BLaER1 treated with 17β-estradiol and CSF1 and Interleukin-3, amounts not matched to agents 10 nM and 100 nM (cell line): Measurements from ENCODE around the gene SGCE.
A peak's percentile ranks its signal among the peaks of the same experiment; 100 is the strongest.

Source experiments
- H3K27ac ChIP-seq, 11 experiments: shearing (Covaris generic); formaldehyde crosslinking; 2 replicates each; pipeline ENCODE4 v1.8.1; 2022
- H3K27me3 ChIP-seq, 11 experiments: shearing (Covaris generic); formaldehyde crosslinking; 2 replicates each; pipeline ENCODE4 v1.8.1; 2022
- H3K36me3 ChIP-seq, 11 experiments: shearing (Covaris generic); formaldehyde crosslinking; 2 replicates each; pipeline ENCODE4 v1.8.1; 2022
- H3K4me1 ChIP-seq, 10 experiments: shearing (Covaris generic); formaldehyde crosslinking; 2 replicates each; pipeline ENCODE4 v1.8.1; 2022
- H3K4me2 ChIP-seq, 11 experiments: shearing (Covaris generic); formaldehyde crosslinking; 2 replicates each; pipeline ENCODE4 v1.8.1; 2022
- H3K4me3 ChIP-seq, 10 experiments: shearing (Covaris generic); formaldehyde crosslinking; 2 replicates each; pipeline ENCODE4 v1.8.1; 2022
- H3K9ac ChIP-seq, 11 experiments: shearing (Covaris generic); formaldehyde crosslinking; 2 replicates each; pipeline ENCODE4 v1.8.1; 2022
- H3K9me3 ChIP-seq, 11 experiments: shearing (Covaris generic); formaldehyde crosslinking; replicated peaks in 1 of 11; 2 replicates each; pipeline ENCODE4 v1.8.1; 2022
- H4K20me1 ChIP-seq, 11 experiments: shearing (Covaris generic); formaldehyde crosslinking; 2 replicates each; pipeline ENCODE4 v1.8.1; 2022
- Cebpa-rat ChIP-seq, 11 experiments: shearing (Covaris generic); IDR thresholded peaks; 2 replicates each; pipeline ENCODE4 v1.8.1; 2022

Gene SGCE

DNA sequence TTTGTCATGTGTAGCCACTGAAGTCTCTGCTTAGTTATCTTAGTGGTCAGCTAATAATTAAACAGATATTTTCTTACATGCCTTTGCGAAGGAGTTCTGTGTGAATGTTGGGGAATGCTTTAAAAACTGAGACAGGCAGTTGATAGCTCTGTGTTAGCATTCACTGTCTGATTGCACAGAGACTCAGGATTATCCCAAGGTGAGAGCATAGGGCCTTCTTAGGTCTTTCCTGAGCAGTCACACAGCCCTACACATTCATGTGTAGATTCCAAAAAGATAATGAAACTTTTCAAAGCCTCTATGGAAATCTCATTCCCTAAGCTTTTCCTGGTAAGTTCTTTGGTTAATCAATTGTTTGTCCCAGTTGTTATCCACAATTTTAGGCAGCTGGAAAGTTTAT is 78.6 kb downstream of the SGCE start:
- no peaks in the 10 kb centered on the region for H4K20me1 ChIP-seq
- no peak overlapping the region for H3K9ac ChIP-seq
- H3K4me1 ChIP-seq: no peaks in the 10 kb centered on the region
- H3K4me3 ChIP-seq: no peak overlapping the region
- H3K36me3 ChIP-seq: peaks cover 53 to 90% (median 70%) of the 10 kb centered on the region in 11 experiments
- H3K9me3 ChIP-seq: peaks cover 37 to 46% (median 40%) of the 10 kb centered on the region in 11 experiments
- no peaks in the 10 kb centered on the region for H3K27me3 ChIP-seq
- no peak for TF ChIP-seq Cebpa-rat (IDR thresholded peaks at IDR 0.05)
- no peak overlapping the region for H3K4me2 ChIP-seq
- no peak overlapping the region for H3K27ac ChIP-seq

- no peak for TF ChIP-seq Cebpa-rat (IDR thresholded peaks at IDR 0.05)
- no peak overlapping the region for H3K4me2 ChIP-seq
- no peaks in the 10 kb centered on the region for H3K27me3 ChIP-seq
- H4K20me1 ChIP-seq: no peaks in the 10 kb centered on the region
- H3K4me1 ChIP-seq: no peaks in the 10 kb centered on the region
- H3K9me3 ChIP-seq: peaks cover 38 to 51% (median 47%) of the 10 kb centered on the region in 11 experiments
- H3K36me3 ChIP-seq: peaks cover 53 to 89% (median 71%) of the 10 kb centered on the region in 11 experiments
- H3K9ac ChIP-seq: no peak overlapping the region
- H3K27ac ChIP-seq: no peak overlapping the region
- H3K4me3 ChIP-seq: no peak overlapping the region
Observed at GRCh38 chr7:94576316-94576715, 79.6 kb downstream of the SGCE start.

DNA sequence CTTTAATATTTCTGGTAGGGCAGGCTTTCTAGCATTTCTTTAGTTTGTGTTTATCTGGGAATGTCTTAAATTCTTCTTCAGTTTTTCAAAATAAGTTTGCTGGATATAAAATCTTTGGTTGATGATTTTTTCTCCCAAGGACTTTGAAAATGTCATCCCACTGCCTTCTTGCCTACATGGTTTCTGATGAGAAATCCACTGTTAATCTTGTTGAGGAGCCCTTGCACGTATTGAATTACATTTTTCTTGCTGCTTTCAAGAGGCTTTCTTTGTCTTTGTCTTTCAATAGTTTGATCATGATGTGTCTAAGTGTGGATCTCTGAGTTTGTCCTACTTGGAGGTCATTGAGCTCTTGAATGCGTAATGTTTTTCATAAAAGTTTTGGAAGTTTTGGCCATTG is 80.3 kb downstream of the SGCE start:
- Histone ChIP-seq H3K9ac (no peak overlapping the region), H3K4me1 (no peaks in the 10 kb centered on the region), H3K4me3 (no peak overlapping the region), H3K27me3 (no peaks in the 10 kb centered on the region), H3K9me3 (peaks cover 40 to 56% (median 49%) of the 10 kb centered on the region in 11 experiments), H3K27ac (no peak overlapping the region), H3K4me2 (no peak overlapping the region), H3K36me3 (peaks cover 53 to 93% (median 77%) of the 10 kb centered on the region in 11 experiments), H4K20me1 (no peaks in the 10 kb centered on the region)
- no peak for TF ChIP-seq Cebpa-rat (IDR thresholded peaks at IDR 0.05)

DNA sequence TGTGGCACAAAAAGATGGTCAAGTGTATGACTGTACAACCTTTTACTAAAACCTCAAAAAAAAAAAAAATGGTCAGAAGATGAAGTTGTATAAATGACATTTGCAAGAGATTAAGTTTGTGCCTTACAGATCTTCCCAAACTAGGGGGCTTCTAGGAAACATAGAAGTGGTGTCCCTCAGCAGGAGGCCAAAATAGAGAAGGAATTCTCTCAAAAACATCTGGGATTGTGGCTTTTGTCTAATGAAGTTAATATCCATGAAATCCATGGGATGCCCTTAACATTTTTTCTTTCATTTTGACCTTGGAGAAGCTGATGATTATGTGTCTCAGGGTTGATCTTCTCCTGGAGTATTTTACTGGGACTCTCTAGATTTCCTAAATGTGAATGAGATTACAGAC is 84.1 kb downstream of the SGCE start:
- no peak for TF ChIP-seq Cebpa-rat (IDR thresholded peaks at IDR 0.05)

GRCh38 chr7:94567396-94567795 is 88.5 kb downstream of the SGCE start:
- peaks cover 0 to 15% (median 8%) of the 10 kb centered on the region in 11 experiments; a peak in 12 of 22 replicates for H3K9me3 ChIP-seq
- H3K4me1 ChIP-seq: peaks cover 0 to 6% (median 2%) of the 10 kb centered on the region in 10 experiments; a peak in 6 of 20 replicates
- H3K4me2 ChIP-seq: no peak overlapping the region
- TF ChIP-seq Cebpa-rat (IDR thresholded peaks at IDR 0.05): no peak
- H3K36me3 ChIP-seq: peaks cover 4 to 41% (median 17%) of the 10 kb centered on the region in 11 experiments; a peak in 17 of 22 replicates
- no peak overlapping the region for H3K9ac ChIP-seq
- H3K4me3 ChIP-seq: no peak overlapping the region
- H3K27ac ChIP-seq: no peak overlapping the region
- no peaks in the 10 kb centered on the region for H3K27me3 ChIP-seq
- no peaks in the 10 kb centered on the region for H4K20me1 ChIP-seq

More for the DNA sequence above, 84.1 kb downstream of the SGCE start:
- Histone ChIP-seq H3K4me1 (no peaks in the 10 kb centered on the region), H3K4me2 (no peak overlapping the region), H3K27me3 (no peaks in the 10 kb centered on the region), H3K27ac (no peak overlapping the region), H3K4me3 (no peak overlapping the region), H3K9me3 (peaks cover 40 to 56% (median 49%) of the 10 kb centered on the region in 11 experiments), H3K9ac (no peak overlapping the region), H3K36me3 (peaks cover 36 to 63% (median 56%) of the 10 kb centered on the region in 11 experiments), H4K20me1 (no peaks in the 10 kb centered on the region)

- Histone ChIP-seq H3K4me2 (no peak overlapping the region), H3K9ac (no peak overlapping the region), H3K27me3 (no peaks in the 10 kb centered on the region), H3K27ac (no peak overlapping the region), H3K9me3 (no peaks in the 10 kb centered on the region; a peak in 1 of 22 replicates), H3K4me1 (peaks cover 0 to 17% (median 9%) of the 10 kb centered on the region in 10 experiments; a peak in 8 of 20 replicates), H4K20me1 (no peaks in the 10 kb centered on the region), H3K4me3 (no peak overlapping the region), H3K36me3 (peaks cover 0 to 24% (median 5%) of the 10 kb centered on the region in 11 experiments; a peak in 12 of 22 replicates)
- no peak for TF ChIP-seq Cebpa-rat (IDR thresholded peaks at IDR 0.05)
Observed at GRCh38 chr7:94565247-94565894, 90.6 kb downstream of the SGCE start.

DNA sequence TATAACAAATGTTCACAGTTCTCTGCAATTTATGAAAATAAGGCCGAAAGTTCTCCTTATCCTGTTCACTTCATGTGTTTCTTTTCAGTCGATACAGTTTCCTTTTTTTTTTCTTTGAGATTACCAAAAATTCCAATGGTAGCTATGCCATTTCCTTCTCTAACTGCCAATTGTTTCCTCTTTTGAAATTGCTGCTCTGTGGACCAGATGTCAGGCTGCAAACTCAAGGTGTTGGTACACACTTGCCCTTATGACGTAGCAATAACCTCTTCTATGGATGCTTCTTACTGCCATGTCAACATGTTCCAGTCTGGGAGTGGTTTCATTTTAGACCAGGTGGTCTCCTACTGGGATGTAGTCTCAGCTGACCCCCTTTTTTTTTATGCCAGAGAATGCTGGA is 93.4 kb downstream of the SGCE start:
- peaks cover 0 to 17% (median 9%) of the 10 kb centered on the region in 10 experiments; a peak in 8 of 20 replicates for H3K4me1 ChIP-seq
- H3K9ac ChIP-seq: peak overlapping the region in 1 of 11 experiments; percentile 6; a peak in 2 of 22 replicates
- H3K27ac ChIP-seq: peak overlapping the region in 8 of 11 experiments; percentile 28 to 70 (median 59); a peak in 14 of 22 replicates
- H3K27me3 ChIP-seq: no peaks in the 10 kb centered on the region
- no peaks in the 10 kb centered on the region for H3K9me3 ChIP-seq
- TF ChIP-seq Cebpa-rat (IDR thresholded peaks at IDR 0.05): peak in 3 of 11 experiments; percentile 9 to 70 (median 19); a peak in 2 of 22 replicates
- no peaks in the 10 kb centered on the region for H4K20me1 ChIP-seq
- H3K4me2 ChIP-seq: peak overlapping the region in 7 of 11 experiments; percentile 3 to 53 (median 34); a peak in 11 of 22 replicates
- no peak overlapping the region for H3K4me3 ChIP-seq
- peaks cover 6 to 46% (median 24%) of the 10 kb centered on the region in 11 experiments; a peak in 18 of 22 replicates for H3K36me3 ChIP-seq

DNA sequence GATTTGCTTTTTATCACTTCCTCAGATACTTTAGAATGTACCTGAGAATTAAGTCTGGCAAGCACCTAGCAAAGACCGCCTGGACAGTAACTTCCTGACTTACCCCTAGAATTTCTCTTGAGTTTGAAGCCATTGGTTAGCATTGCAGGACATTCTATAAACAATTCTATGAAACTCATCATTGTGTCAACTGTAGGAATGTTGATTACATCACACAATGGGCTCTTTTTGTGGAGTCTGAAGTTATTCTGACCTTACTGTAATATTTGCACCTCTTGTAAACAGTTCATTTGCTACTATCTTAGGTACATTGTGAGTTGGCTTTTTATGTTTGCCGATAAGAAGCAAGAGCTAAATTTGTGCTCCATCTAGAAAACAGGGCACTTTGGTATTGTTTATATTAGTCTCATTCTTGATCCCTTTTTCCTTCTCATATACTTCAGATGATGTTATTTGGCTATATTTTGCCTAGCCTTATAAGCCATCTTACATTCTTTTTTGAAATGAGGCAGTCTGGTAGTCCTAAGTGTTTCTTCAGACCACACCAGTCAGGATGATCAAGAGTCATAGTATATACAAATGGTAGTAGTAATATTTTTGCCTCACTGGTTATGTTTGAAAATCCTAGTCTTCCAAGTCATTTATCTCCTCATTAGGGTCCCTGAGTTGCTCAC is 94.0 kb downstream of the SGCE start:
- Histone ChIP-seq H4K20me1 (no peaks in the 10 kb centered on the region), H3K4me3 (no peak overlapping the region), H3K9me3 (no peaks in the 10 kb centered on the region), H3K36me3 (peaks cover 6 to 51% (median 26%) of the 10 kb centered on the region in 11 experiments; a peak in 18 of 22 replicates), H3K4me2 (peak overlapping the region in 7 of 11 experiments; percentile 3 to 53 (median 34); a peak in 12 of 22 replicates), H3K27ac (peak overlapping the region in 8 of 11 experiments; percentile 28 to 70 (median 59); a peak in 14 of 22 replicates), H3K9ac (peak overlapping the region in 1 of 11 experiments; percentile 6; a peak in 2 of 22 replicates), H3K4me1 (peaks cover 0 to 17% (median 9%) of the 10 kb centered on the region in 10 experiments; a peak in 9 of 20 replicates), H3K27me3 (no peaks in the 10 kb centered on the region)
- TF ChIP-seq Cebpa-rat (IDR thresholded peaks at IDR 0.05): no peak

DNA sequence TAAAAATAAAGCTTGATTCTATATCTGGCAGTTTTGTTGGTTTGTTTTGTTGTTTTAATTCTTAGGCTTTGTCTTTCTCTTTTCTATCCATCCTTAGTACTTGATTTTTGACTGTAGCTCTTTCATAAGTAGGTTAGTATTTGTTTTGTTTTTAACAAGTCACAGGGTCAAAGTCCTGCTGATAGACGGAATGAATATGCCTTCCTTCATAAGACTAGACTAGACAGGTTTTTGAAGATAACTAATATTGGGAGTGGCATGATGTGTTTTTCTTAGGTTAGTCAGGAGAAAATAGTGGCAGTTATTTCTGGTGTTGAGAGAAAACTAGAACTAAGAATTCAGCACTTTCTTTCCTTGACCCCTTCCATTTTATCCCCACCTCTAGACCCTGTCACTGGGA is 96.0 kb downstream of the SGCE start:
- Histone ChIP-seq H4K20me1 (no peaks in the 10 kb centered on the region), H3K9me3 (no peaks in the 10 kb centered on the region), H3K4me3 (no peak overlapping the region), H3K27ac (no peak overlapping the region), H3K27me3 (no peaks in the 10 kb centered on the region), H3K36me3 (peaks cover 11 to 64% (median 32%) of the 10 kb centered on the region in 11 experiments; a peak in 17 of 22 replicates), H3K9ac (no peak overlapping the region), H3K4me2 (no peak overlapping the region), H3K4me1 (peaks cover 0 to 28% (median 20%) of the 10 kb centered on the region in 10 experiments; a peak in 15 of 20 replicates)
- no peak for TF ChIP-seq Cebpa-rat (IDR thresholded peaks at IDR 0.05)
